Activated CD4-positive, alpha-beta T cell treated with anti-CD3 and anti-CD28 coated beads, Interleukin-2, Interleukin-6, amounts not matched to agents 100 ng/mL and 50 ng/mL, durations not matched to agents 16 hours and 8 hours (primary cell): Measurements from ENCODE around the gene COX6B2.
"Not testable (repeated sequence)": the region's sequence is repeated elsewhere in the genome, so short reads cannot be mapped to it uniquely, and the experiment has no call there.

Experiments
- DNase-seq: peaks from one replicate; pipeline ENCODE4 v3.0.0-alpha.2; 2020

The COX6B2 gene

DNA sequence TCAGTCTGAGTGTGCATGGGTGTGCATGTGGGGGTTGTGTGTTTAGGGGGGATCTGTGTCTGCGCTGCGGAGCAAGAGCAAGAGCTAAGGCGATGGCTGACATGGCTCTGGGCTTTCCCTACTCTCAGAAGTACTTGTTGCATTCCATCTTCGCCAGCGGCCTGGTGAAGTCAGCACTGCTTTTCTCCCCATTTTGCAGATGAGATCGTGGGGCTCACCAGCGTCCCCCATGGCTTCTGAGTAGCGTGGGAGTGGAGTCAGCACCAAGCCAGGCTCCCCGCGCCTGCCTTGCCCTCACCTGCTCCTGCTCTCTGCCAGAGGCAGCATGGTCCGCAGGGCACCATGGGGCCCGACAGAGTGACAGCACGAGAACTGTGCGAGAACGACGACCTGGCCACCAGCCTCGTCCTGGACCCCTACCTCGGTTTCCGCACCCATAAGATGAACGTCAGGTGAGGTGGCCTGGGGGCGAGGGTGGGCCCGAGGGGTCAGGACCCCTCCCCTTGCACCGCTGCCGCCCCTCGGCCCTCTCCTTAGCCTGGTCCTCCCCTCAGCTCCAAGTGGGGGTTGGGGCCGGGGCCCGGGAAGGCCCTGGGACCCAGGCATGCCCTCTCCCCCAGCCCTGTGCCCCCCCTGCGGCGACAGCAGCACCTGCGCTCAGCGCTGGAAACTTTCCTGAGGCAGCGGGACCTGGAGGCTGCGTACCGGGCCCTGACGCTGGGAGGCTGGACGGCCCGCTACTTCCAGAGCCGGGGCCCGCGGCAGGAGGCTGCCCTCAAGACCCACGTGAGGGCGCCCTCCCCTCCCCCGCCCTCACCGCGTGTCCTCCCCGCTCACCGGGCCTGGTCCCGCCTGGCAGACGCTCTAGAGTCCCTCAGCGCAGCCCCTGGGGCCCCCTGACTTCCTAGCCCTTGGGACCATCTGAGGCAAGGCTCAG lies 12.7 kb downstream of the COX6B2 start:
- DNase-seq, result no peak

DNA sequence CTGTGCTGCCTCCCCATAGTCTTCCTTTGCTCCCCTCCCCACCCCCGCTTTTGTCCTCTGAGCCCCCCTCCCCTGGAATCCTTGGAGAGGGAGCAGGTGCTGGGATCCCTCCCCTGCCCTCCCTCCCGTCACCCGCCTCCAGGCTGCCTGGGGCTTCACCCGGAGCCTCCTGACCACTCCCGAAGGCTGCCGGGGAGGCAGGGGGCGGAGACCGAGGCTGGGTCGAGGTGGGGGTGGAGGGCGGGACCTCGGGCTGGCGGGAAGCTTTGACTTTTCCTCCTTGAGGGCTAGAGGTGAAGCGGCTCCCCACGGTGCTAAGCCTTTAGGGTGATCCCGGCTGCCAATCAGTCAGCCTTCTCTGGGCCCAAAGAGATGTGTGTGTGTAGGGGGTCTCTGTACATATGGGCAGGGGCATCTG lies 13.3 kb downstream of the COX6B2 start:
- peak; percentile 72 for DNase-seq

DNA sequence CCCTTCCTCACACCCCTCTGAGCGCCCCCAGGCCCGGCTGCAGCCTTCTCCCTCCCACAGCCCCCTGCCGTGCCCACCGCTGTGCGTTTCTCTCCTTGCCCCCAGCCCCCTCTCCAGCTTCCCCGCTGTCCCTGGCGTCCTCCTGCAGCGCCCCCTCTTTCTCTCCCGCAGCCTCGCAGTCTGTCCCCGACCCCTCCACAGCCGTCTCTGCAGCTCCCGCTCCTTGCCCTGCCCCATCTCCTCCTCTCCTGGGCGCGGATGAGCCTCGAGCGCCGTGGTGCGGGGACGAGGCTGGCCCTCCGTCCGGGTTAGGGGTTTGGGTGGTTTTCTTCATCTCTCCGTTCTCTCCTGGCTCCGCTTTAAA lies 13.8 kb downstream of the COX6B2 start:
- DNase-seq, result no peak

DNA sequence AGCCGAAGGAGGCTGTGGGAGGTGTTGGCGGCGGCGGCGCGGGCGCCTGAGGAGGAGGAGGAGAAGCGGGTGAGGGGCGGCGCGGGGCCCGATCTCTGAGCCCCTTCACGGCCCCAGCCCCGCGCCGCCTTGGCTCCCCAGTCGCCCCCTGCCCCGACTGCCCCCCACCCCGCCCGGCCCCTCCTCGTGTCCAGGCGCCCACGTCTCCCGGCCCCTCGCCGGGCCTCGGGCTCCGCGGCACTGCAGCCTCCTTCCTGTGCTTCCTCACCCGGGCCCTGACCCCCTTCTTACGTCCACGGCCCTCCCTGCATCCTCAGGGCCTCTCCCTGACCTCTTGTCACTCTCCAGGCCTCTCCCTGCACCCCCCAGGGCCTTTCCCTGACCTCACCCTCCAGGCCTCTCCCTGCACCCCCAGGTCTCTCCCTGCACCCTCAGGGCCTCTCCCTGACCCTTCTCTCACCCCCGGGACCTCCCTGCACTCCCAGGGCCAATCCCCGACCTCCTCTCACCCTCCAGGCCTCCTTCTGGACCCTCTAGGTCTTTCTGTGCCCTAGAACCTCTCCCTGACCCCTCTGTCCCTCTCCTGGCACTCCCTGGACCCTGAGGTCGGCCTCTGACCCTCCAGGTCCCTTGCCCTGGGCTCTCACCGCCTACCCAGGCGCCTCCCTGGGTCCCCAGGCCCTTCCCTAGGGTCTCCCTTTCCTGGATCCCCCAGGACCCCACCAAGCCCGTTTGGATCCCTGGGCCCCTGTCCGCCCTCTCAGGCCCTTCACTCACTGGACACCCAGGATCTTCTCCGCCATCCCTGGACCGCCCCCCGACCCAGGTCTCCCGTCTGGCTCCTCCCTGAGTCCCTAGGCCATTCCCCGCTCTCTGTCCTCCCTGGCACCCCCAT lies 14.4 kb downstream of the COX6B2 start:
- no peak for DNase-seq

DNA sequence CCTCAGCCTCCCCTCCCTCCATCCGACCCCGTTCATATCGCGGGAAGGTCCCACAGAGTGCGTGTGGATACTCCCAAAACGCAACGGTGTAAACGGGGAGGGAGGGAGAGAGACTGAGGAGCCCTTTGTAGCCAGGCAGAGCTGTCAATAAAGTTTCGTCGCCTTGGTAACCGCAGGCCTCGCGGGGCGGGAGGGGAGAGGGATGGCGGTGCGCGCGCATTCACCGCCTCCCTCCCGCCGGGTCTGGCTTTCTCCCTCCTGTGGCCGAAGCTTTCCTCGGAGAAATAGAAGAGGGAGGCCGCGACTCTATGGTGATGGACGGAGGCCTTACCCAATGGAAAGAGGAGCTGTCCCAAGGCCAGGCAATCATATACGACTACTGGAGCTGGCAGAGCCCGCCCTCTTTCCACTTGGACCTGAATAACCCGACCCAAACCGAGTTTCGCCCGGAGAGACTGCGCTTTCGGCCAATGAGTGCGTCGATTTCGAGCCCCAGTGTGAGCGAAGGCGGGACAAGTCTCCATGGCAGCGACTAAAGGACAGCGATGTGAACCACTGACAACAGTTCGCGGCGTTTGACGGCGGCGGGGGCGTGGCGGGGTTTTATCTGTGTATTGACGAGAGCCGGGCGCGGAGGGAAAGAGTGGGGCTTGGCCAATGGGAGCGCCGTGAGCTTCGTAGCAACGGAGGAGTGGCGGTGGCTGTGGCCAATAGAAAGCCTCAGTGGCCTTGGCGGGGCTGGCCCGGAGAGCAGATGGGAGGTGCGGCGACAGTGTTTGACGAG lies 15.2 kb downstream of the COX6B2 start, which contains the start of gene KMT5C:
TSS of gene KMT5C (plus strand) at position 772 of the 784 bp plus-strand sequence. CDS start 2,061 bp downstream, outside the sequence.
- DNase-seq, result peak; percentile 100

DNA sequence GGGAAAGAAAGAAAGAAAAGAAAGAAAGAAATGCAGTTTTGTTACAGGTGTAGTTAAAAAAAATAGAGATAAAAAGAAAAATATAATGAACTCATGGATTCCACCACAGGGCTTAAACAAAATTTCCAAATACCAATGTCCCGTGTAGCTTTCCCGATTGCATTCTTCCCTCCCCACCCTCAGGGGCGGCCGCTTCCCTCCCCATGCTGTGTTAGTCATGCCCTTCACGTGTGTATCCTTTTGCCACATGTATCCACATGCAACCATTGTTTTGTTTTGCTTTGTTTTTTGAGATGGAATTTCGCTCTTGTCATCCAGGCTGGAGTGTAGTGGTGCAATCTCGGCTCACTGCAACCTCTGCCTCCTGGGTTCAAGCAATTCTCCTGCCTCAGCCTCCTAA lies 18.4 kb downstream of the COX6B2 start:
- DNase-seq, result no peak

DNA sequence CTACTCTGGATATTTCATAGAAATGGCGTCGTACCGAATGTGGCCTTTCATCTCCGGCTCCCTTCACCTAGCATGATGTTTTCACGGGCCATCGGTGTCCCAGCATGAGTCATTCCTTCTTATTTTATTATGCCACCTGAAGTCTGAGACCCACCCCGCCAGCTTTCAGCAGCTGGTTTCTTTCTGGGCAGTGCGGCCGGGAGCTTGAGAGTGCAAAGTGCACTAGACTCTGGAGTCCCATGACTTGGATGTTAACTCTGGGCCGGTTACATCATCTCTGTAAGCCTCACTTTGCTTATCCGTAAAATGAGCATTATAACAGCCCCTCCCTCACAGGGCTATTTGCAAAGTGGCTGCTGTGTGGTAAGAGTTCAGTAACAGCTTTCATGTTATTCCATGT lies 20.6 kb downstream of the COX6B2 start:
- no peak for DNase-seq

DNA sequence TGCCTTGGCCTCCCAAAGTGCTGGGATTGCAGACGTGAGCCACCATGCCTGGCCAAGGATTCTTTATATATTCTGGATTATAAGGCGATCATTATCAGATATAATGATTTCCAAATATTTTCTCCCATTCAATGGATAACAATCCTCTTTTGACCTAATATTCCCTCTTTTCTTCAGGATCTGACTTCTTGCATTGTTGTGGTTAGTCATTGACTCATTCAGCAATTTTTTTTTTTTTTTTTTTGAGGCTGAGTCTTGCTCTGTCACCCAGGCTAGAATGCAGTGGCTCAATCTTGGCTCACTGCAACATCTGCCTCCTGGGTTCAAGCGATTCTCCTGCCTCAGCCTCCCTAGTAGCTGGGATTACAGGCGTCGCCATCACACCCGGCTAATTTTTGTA lies 24.7 kb downstream of the COX6B2 start:
- DNase-seq, result not testable (repeated sequence)

DNA sequence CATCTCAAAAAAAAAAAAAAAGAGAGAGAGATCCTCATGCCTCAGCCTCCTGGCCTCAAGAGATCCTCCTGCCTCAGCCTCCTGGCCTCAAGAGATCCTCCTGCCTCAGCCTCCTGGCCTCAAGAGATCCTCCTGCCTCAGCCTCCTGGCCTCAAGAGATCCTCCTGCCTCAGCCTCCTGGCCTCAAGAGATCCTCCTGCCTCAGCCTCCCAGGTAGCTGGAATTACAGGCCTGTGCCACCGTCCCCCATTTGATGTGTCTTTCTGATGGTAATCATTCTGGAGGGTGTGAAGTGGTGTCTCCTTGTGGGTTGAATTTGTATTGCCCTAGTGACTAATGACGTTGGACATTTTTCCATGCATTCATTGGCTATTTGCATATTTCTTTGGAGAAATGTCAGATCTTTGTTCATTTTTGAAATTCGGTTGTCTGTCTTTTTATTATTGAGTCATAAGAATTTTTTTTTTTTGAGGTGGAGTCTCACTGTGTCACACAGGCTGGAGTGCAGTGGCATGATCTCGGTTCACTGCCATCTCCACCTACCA lies 25.7 kb downstream of the COX6B2 start:
- not testable (repeated sequence) for DNase-seq

DNA sequence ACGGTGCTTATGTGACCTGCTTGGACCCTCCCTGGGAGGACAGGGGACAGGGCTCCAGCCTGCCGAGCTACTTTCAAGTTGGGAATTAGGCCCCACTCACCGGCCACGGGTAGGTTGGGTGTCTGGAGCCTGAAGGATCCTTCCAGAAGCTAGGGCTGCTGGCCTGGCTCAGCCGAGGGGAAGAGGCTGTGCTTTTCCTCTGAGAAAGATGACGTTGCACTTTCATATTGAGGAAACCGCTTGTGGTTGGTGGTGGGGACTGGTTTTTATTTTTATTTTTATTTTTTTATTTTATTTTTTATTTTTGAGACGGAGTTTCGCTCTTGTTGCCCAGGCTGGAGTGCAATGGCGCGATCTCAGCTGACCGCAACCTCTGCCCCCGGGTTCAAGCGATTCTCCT lies 29.3 kb downstream of the COX6B2 start, which contains the start of gene TMEM150B:
TSS of gene TMEM150B (minus strand) at position 170 of the 400 bp plus-strand sequence. CDS start 4,305 bp downstream, outside the sequence.
- DNase-seq, result no peak

DNA sequence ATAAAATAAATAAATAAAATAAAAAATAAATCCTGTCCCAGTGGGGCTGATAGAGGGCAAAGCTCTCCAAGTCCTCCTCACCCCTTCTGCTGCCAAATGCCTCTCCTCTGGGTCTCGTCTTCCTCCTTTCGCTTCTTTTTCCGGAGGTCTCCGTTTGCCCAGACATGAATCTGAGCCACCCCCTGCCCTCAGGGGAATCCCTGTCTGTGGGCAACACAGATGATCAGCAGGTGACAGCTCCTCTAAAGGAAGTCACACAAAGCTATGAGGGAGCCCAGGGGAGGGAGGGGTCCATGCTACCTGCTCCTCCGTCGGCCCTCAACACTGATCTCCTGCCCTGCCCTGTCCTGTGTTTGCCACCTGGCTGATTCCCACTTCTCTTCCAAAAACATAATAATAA lies 29.9 kb downstream of the COX6B2 start:
- DNase-seq, result no peak

DNA sequence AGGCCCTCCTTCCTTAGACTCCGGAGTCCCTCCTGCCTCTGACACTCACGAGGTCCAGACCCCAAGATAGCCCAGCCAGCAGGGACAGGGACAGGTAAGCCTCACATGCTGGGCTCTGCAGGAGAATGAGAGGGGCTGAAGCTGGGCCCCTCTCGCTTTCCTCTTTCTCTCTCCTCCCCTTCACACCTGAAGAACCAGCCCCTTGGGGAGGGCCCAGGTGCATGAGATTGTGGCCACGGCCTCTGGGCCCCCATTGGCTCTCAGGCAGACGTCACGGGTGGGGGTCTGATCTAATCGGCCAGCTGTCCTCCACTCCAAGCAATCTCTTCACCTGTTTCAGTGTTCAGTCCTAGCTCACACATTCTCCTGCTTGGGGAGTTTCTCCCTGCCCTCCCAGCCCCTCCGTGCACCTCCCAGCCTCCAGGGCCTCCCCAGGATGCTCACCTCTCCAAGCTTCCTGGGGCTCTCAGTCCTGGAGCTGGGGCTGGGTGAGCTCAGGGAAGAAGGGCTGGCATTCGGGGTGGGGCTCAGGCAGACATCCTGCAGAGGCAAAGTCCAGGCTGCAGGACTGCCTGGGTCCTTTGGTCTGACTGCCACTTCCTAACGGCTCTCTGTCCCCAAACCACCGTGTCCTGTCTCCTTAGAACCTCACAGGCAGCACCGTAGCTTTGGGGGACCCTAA lies 32.2 kb downstream of the COX6B2 start:
- DNase-seq, result no peak

DNA sequence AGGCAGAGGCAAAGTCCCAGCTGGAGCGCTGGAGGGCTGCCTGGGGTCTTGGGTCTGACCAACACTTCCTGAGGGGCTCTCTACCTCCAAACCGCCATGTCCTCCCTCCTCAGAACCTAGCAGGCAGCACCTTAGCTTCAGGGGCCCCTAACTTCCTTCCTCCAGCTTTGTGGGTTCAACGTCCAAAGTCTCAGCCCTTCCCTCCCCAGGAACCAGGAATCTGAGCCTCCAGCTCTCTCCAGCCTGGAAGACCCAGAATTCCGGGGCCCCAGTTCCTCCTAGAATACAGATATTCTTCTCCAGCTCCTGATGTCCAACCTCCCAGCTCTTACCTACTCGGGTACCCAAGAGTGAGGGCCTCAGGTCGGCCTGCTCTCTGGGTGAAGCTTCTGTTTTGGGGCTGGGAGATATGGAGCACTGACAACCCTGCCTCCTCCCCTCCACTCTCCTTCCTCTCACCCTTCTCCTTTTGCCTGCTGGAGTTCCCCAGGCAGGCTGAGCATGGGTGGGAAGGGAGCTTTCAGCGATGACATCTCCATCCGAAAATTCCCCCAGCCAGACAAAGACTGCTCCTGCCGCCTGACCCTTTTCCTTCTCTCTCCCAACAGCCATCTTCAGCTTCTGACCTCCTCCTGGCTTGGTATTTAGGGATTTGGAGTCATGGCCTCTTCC lies 32.9 kb downstream of the COX6B2 start:
- no peak for DNase-seq

DNA sequence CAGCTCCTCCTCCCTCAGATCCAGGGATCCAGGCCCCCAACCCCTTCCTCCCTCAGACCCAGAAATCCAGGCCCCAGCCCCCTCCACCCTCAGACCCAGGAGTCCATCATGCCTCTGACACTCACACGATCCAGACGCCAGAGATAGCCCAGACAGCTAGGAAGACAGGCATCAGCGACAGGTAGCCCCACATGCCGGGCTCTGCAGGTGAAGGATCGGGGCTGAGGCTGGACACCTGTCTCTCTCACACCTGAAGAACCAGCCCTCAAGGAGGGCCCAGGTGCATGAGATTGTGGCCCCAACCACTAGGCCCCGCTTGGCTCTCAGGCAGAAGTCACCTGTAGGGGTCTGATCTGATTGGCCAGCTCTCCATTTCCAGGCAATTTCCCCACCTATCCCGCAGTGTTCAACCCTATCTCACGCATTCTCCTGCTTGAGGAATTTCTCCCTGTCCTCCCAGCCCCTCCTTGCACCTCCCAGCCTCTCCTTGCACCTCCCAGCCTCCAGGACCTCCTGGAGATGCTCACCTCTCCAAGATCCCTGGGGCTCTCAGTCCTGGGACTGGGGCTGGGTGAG lies 33.6 kb downstream of the COX6B2 start:
- DNase-seq, result no peak

DNA sequence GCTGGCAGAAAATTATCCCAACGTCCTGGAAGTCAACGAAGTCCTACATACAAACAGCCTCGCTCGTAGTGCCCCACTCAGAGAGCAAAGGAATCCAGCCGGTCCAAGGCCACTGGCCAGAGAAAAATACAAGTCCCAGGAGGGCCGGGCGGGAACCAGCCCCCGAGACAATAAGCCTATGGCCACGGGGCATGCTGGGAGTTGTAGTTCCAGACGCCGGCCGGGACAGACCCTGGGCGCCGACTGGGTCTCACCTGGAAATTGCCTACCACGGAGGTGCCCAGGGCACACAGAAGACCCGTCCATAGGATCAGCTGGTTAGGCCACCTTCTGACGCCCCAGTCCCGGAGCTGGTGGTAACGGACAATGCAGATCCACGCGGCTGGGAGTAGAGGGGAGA lies 34.7 kb downstream of the COX6B2 start:
- no peak for DNase-seq

DNA sequence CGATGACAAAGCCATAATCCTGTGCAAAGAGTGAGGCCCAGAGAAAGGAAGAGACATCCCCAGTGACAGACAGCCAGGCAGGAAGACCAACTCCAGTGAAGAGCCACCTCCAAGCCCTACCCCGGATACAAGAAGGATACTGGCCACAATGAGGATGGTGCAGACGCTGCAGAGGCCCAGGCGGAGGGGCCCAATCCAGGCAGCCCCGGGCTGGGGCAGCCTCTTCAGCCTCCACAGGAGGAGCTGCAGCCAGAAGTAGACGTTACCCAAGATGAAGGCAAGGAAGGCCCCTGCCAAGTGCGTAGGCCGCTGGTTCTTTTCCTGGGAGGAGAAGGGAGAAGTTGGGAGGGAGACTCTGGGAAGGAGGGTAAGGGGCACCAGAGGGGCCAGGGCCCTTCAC lies 37.9 kb downstream of the COX6B2 start:
- DNase-seq, result no peak

DNA sequence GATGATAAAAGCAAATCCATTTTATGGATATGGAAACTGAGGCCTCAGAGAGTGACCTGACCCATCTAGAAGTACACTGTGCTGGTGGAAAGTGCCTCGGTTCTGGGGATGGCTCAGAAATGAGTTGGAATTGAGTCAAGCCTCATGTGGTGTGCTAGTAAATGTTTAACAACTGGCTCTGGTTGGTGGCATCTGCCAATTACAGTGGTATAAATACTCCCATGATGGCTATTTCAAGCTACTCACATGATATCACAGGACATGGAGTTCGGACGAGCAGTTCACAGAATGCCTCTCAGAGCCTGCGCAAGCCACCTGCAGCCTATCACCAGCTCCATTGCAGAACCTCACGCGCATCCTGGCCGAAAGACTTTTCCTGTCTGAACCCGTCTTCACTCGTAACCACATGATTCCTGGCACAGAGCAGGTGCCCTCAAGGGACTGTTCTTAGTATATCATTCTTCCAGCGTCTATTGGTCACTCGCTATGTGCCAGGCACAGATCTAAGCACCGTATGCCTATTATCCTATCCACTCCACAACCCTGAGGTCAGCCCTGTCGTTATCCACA lies 38.5 kb downstream of the COX6B2 start:
- no peak for DNase-seq

DNA sequence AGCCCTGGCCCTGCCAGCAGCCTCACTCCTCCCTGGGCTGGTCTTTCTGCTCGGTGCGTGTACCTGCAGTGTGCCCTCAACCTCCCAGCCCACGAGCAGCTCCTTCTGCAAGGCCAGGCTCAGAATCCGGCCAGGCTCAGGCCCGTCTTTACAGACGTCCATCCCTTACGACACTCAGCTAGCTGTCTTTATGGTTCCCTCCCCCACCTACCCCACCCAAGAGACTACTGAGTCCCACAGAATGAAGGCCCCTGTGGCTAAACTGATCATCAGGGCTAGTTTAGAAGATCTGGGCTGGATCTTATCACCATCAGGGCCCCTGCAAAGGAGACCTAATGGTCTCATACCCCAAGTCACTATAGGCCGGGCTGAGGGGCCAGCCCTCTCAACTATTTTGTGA lies 40.1 kb downstream of the COX6B2 start:
- DNase-seq, result no peak

DNA sequence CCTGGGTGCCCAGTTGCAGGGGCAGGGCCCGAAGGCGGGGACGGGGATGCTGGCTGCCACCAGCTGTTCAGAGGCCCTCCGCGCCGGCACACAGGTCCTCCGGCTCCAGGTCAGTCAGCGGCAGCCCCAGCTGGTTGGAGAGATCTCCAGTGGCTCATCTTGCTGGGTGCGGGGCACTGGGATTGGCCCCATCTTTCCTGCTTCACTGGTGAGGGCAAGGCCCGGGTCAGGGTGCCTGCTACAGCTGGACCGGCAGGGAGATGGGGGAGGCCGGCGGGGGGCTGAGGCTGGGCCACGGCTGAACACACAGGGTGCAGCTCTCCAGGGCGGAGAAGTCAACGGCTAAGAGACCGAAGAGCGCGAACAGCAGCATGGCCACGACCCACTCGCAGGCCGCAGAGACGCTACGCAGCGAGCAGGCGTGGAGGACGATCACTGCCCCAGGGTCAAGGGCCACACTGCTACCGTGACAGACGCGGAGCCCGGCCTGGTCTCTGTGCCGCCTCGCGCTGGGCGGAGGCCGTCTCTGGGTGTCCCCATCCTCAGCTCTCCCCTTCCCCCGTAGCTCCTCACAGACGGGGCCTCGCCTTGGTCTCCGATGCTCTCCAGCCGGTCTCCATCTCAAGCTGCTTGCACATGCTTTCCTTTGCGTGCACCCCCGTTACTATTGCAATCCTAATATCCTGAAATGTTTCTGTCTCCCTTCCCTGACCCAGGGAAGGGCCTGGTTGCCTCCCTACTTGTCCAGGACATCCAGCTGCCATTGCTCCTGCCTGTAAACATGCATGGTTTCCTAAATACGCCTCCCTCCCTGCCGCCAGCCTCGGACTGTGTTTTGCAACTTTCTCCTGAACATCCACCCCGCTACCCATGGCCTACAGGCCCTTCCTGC lies 41.7 kb downstream of the COX6B2 start:
- no peak for DNase-seq
